Type B pancreatic cell (in vitro differentiated cells): ENCODE measurements around the gene SPEF1. TPM values are rescaled to one million over a fixed set of nuclear protein-coding genes. Genes with fewer than 3 reads are reported as not detected.

Source experiments
- DNase-seq: peaks from one replicate; pipeline ENCODE4 v3.0.0; 2021; ENCODE audit warnings: mixed read lengths; ENCODE audit not compliant: unreplicated experiment; ENCODE audit errors: extremely low spot score
- H3K27ac Mint-ChIP-seq: 2 replicates; pipeline ENCODE4 v1.8.0; 2021; ENCODE audit warnings: mild to moderate bottlenecking, mixed read lengths
- H3K27me3 Mint-ChIP-seq: 2 replicates; pipeline ENCODE4 v1.8.0; 2021; ENCODE audit warnings: mixed read lengths
- H3K36me3 Mint-ChIP-seq: 2 replicates; pipeline ENCODE4 v1.8.0; 2021; ENCODE audit warnings: mixed read lengths
- H3K4me1 Mint-ChIP-seq: one replicate; pipeline ENCODE4 v1.8.0; 2021; ENCODE audit warnings: mixed read lengths; ENCODE audit not compliant: unreplicated experiment
- H3K4me3 Mint-ChIP-seq: 2 replicates; pipeline ENCODE4 v1.8.0; 2021; ENCODE audit warnings: mild to moderate bottlenecking, mixed read lengths
- H3K9me3 Mint-ChIP-seq: 2 replicates; pipeline ENCODE4 v1.8.0; 2021; ENCODE audit warnings: mixed read lengths
- CTCF ChIP-seq: fragments of 200-600 bp; sonication (generic); conservative IDR thresholded peaks from 2 replicates; pipeline ENCODE4 v1.5.0; 2021; ENCODE audit warnings: antibody characterized with exemption, mild to moderate bottlenecking
- total RNA-seq: library from RNA; stranded (reverse); gene quantifications from 2 replicates; pipeline ENCODE4 v1.2.1, GENCODE V29; 2021; ENCODE audit warnings: low replicate concordance

The SPEF1 gene
- total RNA-seq, 1 donor from 2014 or later = 3.0 TPM

- peaks cover 3% of the 10 kb centered on the region for H3K4me1 Mint-ChIP-seq
- no peak overlapping the region for H3K27ac Mint-ChIP-seq
- DNase-seq = no peak
- H3K4me3 Mint-ChIP-seq = no peak overlapping the region
- peak; percentile 52 for TF ChIP-seq CTCF
- no peaks in the 10 kb centered on the region for H3K36me3 Mint-ChIP-seq
- H3K9me3 Mint-ChIP-seq = no peaks in the 10 kb centered on the region
- peaks cover 47% of the 10 kb centered on the region for H3K27me3 Mint-ChIP-seq
Measured at GRCh38 chr20:3751305-3751674, 30.0 kb downstream of the SPEF1 start.

GRCh38 chr20:3749689-3750531, 31.3 kb downstream of the SPEF1 start:
- H3K4me1 Mint-ChIP-seq = peaks cover 3% of the 10 kb centered on the region
- H3K36me3 Mint-ChIP-seq = no peaks in the 10 kb centered on the region
- no peak overlapping the region for H3K27ac Mint-ChIP-seq
- no peaks in the 10 kb centered on the region for H3K9me3 Mint-ChIP-seq
- DNase-seq = no peak
- TF ChIP-seq CTCF = peak; percentile 93
- H3K27me3 Mint-ChIP-seq = peaks cover 58% of the 10 kb centered on the region
- peak overlapping the region; percentile 61 for H3K4me3 Mint-ChIP-seq

- Mint-ChIP-seq H3K9me3 (no peaks in the 10 kb centered on the region), H3K27me3 (peaks cover 65% of the 10 kb centered on the region), H3K4me1 (peaks cover 3% of the 10 kb centered on the region), H3K27ac (no peak overlapping the region), H3K36me3 (no peaks in the 10 kb centered on the region), H3K4me3 (no peak overlapping the region)
- DNase-seq = no peak
- no peak for TF ChIP-seq CTCF
Measured at GRCh38 chr20:3749087-3749688, 32.1 kb downstream of the SPEF1 start.

- peaks cover 71% of the 10 kb centered on the region for H3K27me3 Mint-ChIP-seq
Measured at GRCh38 chr20:3748073-3748472, 33.2 kb downstream of the SPEF1 start.

GRCh38 chr20:3747471-3747870, 33.8 kb downstream of the SPEF1 start:
- H3K27ac Mint-ChIP-seq = no peak overlapping the region

More at GRCh38 chr20:3748073-3748472, 33.2 kb downstream of the SPEF1 start:
- no peaks in the 10 kb centered on the region for H3K9me3 Mint-ChIP-seq
- no peak for TF ChIP-seq CTCF
- H3K4me3 Mint-ChIP-seq = no peak overlapping the region
- H3K36me3 Mint-ChIP-seq = no peaks in the 10 kb centered on the region
- no peak overlapping the region for H3K27ac Mint-ChIP-seq
- no peak for DNase-seq
- peaks cover under 1% of the 10 kb centered on the region for H3K4me1 Mint-ChIP-seq

More at GRCh38 chr20:3747471-3747870, 33.8 kb downstream of the SPEF1 start:
- no peaks in the 10 kb centered on the region for H3K4me1 Mint-ChIP-seq
- peaks cover 66% of the 10 kb centered on the region for H3K27me3 Mint-ChIP-seq
- H3K36me3 Mint-ChIP-seq = no peaks in the 10 kb centered on the region
- H3K4me3 Mint-ChIP-seq = no peak overlapping the region
- H3K9me3 Mint-ChIP-seq = no peaks in the 10 kb centered on the region
- TF ChIP-seq CTCF = no peak
- no peak for DNase-seq
